Measurements from ENCODE around the gene UBL3.
A peak's percentile ranks its signal among the peaks of the same experiment; 100 is the strongest.

UBL3 gene

DNA sequence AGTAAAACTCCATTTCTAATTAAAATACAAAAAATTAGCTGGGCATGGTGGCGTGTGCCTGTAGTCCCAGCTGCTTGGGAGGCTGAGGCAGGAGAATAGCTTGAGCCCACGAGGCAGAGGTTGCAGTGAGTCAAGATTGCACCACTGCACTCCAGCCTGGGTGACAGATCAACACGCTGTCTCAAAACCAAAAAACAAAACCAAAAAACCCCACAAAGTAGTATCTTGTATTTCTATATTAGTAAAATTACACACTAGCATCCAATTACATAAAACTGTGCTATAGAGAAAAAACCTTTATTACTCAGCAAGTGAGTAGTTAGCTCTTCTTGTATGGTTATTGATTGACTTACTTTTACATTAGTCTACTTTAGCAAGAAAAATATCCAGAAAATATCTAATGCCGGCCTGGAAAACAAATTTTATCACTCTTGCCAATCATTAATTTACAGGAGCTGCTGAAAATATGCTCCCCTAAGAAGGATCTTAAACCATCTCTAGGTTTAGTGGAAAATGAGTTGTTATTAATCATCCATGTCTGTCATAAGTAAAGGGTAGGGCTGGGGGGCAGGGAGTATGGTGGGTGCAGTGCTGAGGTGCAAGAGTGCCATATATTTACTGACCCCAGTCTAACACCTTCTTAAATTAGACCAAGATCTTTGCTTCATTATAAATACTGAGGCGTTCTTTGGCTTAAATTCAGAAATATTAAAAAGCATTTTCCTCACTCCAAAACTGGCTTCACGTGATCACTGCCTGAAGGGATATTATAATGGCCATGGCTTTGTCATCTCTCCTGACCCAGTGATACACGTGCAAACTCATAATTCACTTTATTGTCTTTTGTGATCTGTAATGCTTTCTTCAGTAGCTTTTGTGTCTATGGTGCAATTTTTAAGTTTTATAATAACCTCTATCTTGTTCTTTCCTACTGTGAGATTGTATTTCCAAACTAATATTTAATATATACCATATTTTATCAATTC lies 44.1 kb downstream of the UBL3 start:
- peaks cover 41% of the 10 kb centered on the region for H3K4me1 Mint-ChIP-seq
- no peaks in the 10 kb centered on the region for H3K36me3 Mint-ChIP-seq
- peak in 1 of 2 donors; percentile 55 for DNase-seq (ENCODE audit: low spot score in 2 of 2)
- H3K9me3 Mint-ChIP-seq: no peaks in the 10 kb centered on the region
- H3K4me3 Mint-ChIP-seq: no peak overlapping the region
- peak overlapping the region; percentile 6 for H3K27ac Mint-ChIP-seq
- peak; percentile 96 for ATAC-seq

DNA sequence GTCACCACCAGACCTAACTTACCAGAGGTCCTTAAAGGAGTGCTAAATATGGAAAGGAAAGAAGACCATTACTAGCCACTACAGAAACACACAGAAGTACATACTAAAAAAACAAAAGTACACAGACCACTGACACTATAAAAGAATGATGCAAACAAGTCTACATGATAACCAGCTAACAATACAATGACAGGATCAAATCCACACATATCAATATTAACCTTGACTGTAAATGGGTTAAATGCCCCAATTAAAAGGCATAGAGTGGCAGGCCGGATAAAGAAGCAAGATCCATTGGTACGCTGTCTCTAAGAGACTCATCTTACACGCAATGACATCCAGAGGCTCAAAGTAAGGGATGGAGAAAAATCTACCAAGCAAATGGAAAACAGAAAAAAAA lies 47.2 kb downstream of the UBL3 start:
- no peak overlapping the region for H3K4me3 Mint-ChIP-seq
- no peak for DNase-seq (ENCODE audit: low spot score in 2 of 2)
- no peak for ATAC-seq
- peaks cover 26% of the 10 kb centered on the region for H3K4me1 Mint-ChIP-seq
- no peaks in the 10 kb centered on the region for H3K9me3 Mint-ChIP-seq
- no peak overlapping the region for H3K27ac Mint-ChIP-seq
- no peaks in the 10 kb centered on the region for H3K36me3 Mint-ChIP-seq

DNA sequence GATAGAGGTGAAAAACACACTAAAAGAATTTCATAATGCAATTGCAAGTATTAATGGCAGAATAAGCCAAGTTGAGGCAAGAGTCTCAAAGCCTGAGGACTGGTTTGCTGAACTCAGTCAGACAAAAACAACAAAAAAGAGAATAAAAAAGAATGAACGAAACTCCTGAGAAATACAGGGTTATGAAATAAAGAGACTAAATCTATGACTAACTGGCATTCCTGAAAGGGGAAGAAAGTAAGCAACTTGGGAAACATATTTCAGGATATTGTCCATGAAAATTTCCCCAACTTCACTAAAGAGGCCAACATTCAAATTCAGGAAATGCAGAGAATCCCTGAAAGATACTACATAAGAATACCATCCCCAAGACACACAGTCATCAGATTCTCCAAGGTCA lies 47.8 kb downstream of the UBL3 start:
- ATAC-seq (no peak), DNase-seq (ENCODE audit: low spot score in 2 of 2) (no peak)
- H3K4me3 Mint-ChIP-seq: no peak overlapping the region
- no peaks in the 10 kb centered on the region for H3K36me3 Mint-ChIP-seq
- H3K4me1 Mint-ChIP-seq: peaks cover 32% of the 10 kb centered on the region
- H3K9me3 Mint-ChIP-seq: no peaks in the 10 kb centered on the region
- H3K27ac Mint-ChIP-seq: no peak overlapping the region

DNA sequence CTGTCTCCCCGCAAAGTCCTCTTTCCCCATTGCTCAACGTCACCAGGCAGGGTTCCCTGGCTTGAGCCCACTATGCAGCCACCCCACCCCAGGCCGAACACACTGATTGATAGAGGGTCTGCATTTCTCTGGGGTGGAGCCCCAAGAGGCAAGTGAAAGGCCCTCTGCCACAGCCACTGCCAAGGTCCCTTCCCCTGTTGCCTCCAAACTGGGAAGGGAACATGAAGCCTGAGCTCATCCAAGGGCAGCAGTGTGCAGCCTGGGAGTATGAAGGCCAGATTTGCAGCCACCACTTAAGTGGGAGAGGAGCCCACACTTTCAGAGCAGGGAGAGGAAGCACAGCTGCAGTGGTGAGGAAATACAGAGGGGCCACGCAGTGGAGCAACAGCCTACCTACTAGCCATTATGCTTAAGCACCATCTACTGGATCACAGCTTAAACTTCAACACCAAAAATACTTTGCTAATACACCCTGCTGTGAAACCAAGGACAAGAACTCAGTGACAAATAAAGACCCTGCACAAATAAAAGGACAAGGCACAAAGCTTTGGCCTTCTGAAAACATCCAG lies 48.6 kb downstream of the UBL3 start:
- Mint-ChIP-seq H3K4me1 (peaks cover 30% of the 10 kb centered on the region), H3K9me3 (no peaks in the 10 kb centered on the region), H3K4me3 (no peak overlapping the region), H3K27ac (no peak overlapping the region), H3K36me3 (no peaks in the 10 kb centered on the region)
- ATAC-seq: no peak
- DNase-seq (ENCODE audit: low spot score in 2 of 2): no peak

DNA sequence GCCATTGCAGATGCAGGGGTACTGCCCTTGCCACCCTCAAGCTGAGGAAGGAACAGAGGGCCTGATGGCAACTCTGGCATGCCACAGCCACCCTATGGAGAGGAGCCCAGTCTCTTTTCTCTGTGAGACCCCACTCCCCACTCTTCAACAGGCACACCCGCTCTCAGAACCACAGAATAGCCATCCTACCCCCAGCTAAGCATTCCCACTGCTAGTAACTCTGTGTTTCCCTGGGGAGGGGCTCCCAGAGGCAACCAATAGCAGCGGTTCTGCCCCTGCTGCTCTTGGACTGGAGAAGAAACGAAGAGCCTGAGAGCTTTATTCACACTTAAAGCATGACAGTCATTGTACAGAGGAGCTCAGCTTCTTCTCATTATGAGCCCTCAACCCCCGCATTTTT lies 49.3 kb downstream of the UBL3 start:
- Mint-ChIP-seq H3K36me3 (no peaks in the 10 kb centered on the region), H3K9me3 (no peaks in the 10 kb centered on the region), H3K27ac (peak overlapping the region; percentile 36), H3K4me1 (peaks cover 30% of the 10 kb centered on the region), H3K4me3 (no peak overlapping the region)
- DNase-seq (ENCODE audit: low spot score in 2 of 2): no peak
- ATAC-seq: no peak

DNA sequence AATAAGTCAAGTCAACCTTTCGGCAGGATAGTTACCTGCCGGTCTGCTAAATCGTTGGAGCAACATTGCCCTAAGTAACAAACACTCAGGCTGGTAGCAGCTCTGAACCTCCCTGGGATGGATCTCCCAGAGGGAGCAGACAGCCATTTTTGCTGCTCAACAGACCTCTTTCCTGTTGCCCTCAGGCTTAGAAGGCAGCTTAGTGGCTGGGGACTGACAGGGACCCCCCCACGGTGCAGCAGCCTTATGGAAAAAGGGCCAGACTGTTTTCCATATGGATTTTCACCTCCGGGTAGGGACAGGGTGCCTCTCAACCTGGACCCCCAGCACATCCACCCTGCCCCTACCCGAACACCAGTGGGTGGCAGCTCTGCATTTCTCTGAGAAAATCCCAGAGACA lies 49.7 kb downstream of the UBL3 start:
- Mint-ChIP-seq H3K9me3 (no peaks in the 10 kb centered on the region), H3K36me3 (no peaks in the 10 kb centered on the region), H3K4me3 (no peak overlapping the region), H3K4me1 (peaks cover 25% of the 10 kb centered on the region), H3K27ac (peak overlapping the region; percentile 36)
- no peak for ATAC-seq
- DNase-seq (ENCODE audit: low spot score in 2 of 2): no peak

DNA sequence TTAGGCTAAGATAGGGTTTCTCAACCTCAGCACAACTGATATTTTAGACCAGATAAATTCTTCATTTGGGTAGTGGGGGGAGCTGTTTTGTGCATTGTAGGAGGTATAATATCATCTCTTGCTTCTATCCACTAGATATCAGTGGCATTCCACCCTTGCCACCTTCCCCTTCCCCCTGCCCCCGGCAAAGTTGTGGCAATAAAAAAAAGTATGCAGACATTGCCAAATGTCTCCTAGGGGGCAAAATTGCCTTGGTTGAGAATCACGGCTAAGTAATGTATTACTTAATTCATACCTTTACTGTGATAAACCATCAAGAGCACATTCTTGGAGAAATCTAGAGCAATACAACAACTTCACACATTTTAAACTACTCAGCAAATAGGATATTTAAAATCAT lies 51.4 kb downstream of the UBL3 start:
- Mint-ChIP-seq H3K36me3 (no peaks in the 10 kb centered on the region), H3K4me1 (peaks cover 30% of the 10 kb centered on the region), H3K27ac (no peak overlapping the region), H3K9me3 (no peaks in the 10 kb centered on the region), H3K4me3 (no peak overlapping the region)
- ATAC-seq (no peak), DNase-seq (ENCODE audit: low spot score in 2 of 2) (no peak)

DNA sequence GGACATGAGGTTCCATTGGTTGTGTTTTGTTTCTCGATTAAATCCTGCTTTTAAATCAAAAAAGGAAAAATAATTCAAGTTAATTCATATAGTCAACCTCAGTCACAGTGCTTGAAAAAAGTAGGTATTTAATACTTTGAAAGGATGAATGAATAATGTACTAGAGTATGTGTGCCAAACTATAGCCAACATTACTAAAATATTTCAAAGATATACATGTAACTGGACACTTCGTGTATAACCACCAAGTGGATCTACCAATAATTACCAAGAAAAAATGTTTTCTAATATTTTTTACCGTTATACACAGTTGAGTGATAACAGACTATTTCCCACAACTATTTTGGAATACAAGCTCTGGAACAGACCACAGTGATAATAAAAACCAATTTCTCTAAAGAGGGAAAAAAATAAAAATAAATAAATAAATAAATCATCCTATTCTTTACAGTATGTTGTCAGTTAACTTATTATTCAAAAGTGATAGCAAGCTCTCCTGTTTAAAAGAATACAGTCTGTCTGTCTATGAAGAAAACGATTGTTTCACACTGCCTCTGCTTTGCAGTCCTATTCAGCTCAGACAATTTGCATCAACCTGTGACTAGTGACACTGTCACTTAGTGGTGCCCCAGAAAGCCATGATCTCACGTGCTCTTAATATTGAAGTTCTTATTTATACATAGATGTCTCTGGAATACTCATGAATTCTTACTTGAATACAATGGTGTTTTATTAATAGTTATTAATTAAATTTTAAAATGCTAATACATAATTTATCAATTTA lies 58.2 kb downstream of the UBL3 start:
- no peak for DNase-seq (ENCODE audit: low spot score in 2 of 2)
- H3K36me3 Mint-ChIP-seq: no peaks in the 10 kb centered on the region
- ATAC-seq: no peak
- H3K4me1 Mint-ChIP-seq: peaks cover 55% of the 10 kb centered on the region
- no peaks in the 10 kb centered on the region for H3K9me3 Mint-ChIP-seq
- H3K4me3 Mint-ChIP-seq: no peak overlapping the region
- H3K27ac Mint-ChIP-seq: no peak overlapping the region

DNA sequence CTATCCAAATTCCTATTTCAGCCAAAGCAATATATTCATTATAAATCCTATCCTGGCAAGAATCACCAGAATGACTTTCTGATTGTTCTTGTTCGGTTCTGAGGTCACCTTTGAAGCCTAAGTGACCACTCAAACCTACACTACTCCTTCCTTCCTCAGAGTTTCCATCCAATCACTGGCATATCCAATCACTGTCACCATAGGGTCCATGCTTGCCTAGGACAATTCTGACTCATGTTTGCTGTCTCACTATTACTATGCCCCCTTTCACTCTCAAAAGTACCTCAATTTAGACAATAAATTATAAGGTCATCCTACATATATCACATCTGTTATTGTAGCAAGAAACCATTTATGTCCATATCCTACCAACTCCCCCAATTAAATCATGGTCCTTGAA lies 58.9 kb downstream of the UBL3 start:
- Mint-ChIP-seq H3K4me1 (peaks cover 51% of the 10 kb centered on the region), H3K9me3 (no peaks in the 10 kb centered on the region), H3K4me3 (no peak overlapping the region), H3K27ac (peak overlapping the region; percentile 12), H3K36me3 (no peaks in the 10 kb centered on the region)
- DNase-seq (ENCODE audit: low spot score in 2 of 2) (no peak), ATAC-seq (peak; percentile 97)

DNA sequence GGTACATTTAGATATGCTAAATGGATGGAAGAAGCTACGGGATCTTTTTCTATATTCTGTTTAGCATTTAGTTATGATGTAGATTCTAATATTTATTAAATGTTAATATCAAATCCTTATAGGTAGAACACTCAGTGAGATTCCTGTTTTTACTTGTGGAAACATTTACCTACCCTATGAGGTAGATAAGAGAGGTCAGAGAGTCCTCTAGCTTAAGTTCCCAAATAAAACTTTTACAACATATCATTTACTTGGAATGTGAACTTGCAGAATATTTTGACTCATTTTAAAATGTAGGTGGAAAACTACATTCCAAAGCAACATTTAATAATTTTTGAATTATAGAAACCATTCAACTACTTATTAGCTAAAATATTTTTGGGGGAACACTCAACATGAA lies 63.7 kb downstream of the UBL3 start:
- DNase-seq (ENCODE audit: low spot score in 2 of 2) (no peak), ATAC-seq (no peak)
- peaks cover 34% of the 10 kb centered on the region for H3K4me1 Mint-ChIP-seq
- H3K9me3 Mint-ChIP-seq: no peaks in the 10 kb centered on the region
- no peak overlapping the region for H3K4me3 Mint-ChIP-seq
- no peaks in the 10 kb centered on the region for H3K36me3 Mint-ChIP-seq
- no peak overlapping the region for H3K27ac Mint-ChIP-seq

DNA sequence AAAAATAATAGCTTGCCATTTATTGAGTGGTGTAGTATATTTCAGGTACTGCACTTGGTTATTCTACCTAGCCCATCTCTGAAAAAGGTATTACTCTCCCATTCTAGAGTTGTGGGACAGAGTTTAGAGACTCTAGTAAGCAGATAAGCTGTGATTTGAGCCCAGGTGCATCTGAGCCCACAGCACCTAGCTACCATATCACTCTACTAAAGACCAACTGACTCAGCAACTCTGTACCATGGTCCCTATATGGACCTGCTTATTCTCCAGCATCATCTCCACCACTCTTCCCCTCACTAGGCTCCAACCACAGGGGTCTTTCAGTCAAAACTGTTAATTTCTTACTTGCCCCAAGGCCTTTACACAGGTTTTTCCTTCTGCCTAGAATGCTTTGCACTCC lies 64.4 kb downstream of the UBL3 start:
- DNase-seq (ENCODE audit: low spot score in 2 of 2): no peak
- peaks cover 27% of the 10 kb centered on the region for H3K4me1 Mint-ChIP-seq
- H3K9me3 Mint-ChIP-seq: no peaks in the 10 kb centered on the region
- H3K36me3 Mint-ChIP-seq: no peaks in the 10 kb centered on the region
- no peak overlapping the region for H3K27ac Mint-ChIP-seq
- ATAC-seq: no peak
- H3K4me3 Mint-ChIP-seq: no peak overlapping the region

DNA sequence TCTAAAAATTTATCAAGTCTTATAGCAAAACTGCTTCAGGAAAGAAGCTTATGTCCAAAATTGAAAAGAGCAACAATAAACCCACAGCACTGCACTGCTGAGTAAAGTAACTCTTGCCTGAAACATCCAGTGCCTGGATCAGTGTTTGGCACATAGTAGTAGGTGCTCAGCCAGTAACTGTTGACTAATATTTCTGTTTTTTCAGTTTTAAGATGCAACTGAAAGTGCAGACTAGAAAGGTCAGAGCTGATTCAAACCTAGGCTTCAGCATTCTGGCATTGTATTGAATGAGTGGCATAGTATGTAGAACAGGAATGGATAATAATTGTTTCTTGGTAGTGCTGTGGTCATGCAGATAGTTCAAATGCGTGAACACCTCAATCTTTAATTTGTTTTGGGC lies 67.6 kb downstream of the UBL3 start:
- DNase-seq (ENCODE audit: low spot score in 2 of 2): peak in 1 of 2 donors; percentile 55

DNA sequence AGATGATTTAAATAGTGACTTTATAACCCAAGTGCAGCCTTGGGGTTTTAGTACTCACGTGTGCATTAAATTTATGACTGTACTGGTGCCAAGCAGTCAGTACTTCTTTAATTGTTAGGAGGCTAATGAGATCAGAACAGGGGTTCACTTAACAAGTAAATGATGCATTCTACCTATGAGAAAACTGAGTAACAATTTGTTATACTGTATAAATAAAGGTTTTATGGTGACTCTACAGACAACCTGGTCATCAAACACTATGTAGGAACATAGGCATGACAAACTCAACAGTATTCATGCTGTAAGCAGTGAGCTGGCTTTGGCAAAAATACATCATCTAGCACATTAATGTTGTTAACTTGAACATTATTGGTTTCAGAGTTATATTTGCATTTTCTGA lies 75.6 kb downstream of the UBL3 start:
- DNase-seq (ENCODE audit: low spot score in 2 of 2) (no peak), ATAC-seq (peak; percentile 57)
- Mint-ChIP-seq H3K27ac (no peak overlapping the region), H3K9me3 (no peaks in the 10 kb centered on the region), H3K36me3 (no peaks in the 10 kb centered on the region), H3K4me3 (no peak overlapping the region), H3K4me1 (no peaks in the 10 kb centered on the region)

More for the DNA sequence above, 67.6 kb downstream of the UBL3 start:
- Mint-ChIP-seq H3K4me3 (no peak overlapping the region), H3K4me1 (peaks cover 6% of the 10 kb centered on the region), H3K9me3 (no peaks in the 10 kb centered on the region), H3K36me3 (no peaks in the 10 kb centered on the region), H3K27ac (no peak overlapping the region)
- peak; percentile 99 for ATAC-seq

DNA sequence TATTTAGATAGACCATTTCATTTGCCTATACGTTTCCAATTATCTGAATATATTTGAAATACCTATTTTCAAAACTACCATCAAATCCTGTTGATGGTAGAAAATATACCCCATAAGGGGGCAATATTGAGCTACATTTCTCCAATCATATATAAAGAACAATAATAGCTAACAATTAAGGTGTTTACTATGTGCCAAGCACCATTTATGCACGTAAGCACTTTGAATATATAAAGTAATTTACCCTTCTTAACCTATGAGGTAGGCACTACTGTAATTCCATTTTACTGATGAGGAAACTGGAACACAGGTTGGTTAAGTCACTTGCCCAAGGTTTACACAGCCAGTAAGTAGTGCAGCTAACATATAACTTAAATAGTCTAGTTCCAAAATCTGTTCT lies 79.2 kb downstream of the UBL3 start:
- Mint-ChIP-seq H3K4me1 (no peaks in the 10 kb centered on the region), H3K4me3 (no peak overlapping the region), H3K27ac (no peak overlapping the region), H3K9me3 (no peaks in the 10 kb centered on the region), H3K36me3 (peaks cover 11% of the 10 kb centered on the region)
- DNase-seq (ENCODE audit: low spot score in 2 of 2) (no peak), ATAC-seq (no peak)

DNA sequence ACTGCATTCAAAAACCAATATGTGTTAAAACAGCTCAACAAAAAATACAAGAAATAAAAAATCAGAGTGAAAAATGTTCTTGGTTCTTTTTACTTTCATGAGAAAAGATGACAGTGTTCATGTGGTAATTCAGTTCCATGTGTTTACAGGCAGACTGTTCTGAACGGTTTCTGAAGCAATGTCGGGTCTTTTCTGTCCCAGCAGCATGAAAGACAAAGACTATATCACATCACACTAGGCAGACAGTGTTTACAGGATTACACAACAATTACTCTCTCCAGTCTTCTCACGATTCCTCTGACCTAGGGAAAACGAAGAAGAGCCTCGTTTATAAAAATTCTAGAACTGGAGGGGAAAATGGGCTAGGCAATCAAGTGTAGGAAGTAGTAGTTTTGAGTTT lies 83.4 kb downstream of the UBL3 start:
- ATAC-seq: no peak
- Mint-ChIP-seq H3K36me3 (peaks cover 11% of the 10 kb centered on the region), H3K27ac (no peak overlapping the region), H3K9me3 (no peaks in the 10 kb centered on the region), H3K4me3 (no peak overlapping the region), H3K4me1 (peaks cover 12% of the 10 kb centered on the region)
- no peak for DNase-seq (ENCODE audit: low spot score in 2 of 2)
